Tibial nerve (tissue), 4 donors: Measurements from ENCODE around the gene GAS2.

ENCODE experiments used
- EP300 ChIP-seq, 2 donors: sonication (generic); formaldehyde crosslinking; IDR thresholded peaks; one replicate each; pipeline ENCODE4 v1.6.1; 2017; ENCODE audit warnings: antibody characterized with exemption in 2 of 2, mild to moderate bottlenecking in 1 of 2
- POLR2A ChIP-seq, 2 donors: fragments of 450-650 bp; IDR thresholded peaks; one replicate each; pipeline ENCODE4 v1.6.1; 2017; ENCODE audit warnings: antibody characterized with exemption in 2 of 2, mild to moderate bottlenecking in 2 of 2, moderate library complexity in 2 of 2
- TF ChIP-seq, protein P1 (sequence below), 5 experiments: fragments of 200-600 bp in 3 of 5; fragments of 450-650 bp in 2 of 5; sonication (generic) in 3 of 5; IDR thresholded peaks; one replicate each; pipeline ENCODE4 v1.5.1; 2016 to 2019; ENCODE audit warnings: antibody characterized with exemption in 5 of 5, mild to moderate bottlenecking in 3 of 5, moderate library complexity in 2 of 5

DNA sequence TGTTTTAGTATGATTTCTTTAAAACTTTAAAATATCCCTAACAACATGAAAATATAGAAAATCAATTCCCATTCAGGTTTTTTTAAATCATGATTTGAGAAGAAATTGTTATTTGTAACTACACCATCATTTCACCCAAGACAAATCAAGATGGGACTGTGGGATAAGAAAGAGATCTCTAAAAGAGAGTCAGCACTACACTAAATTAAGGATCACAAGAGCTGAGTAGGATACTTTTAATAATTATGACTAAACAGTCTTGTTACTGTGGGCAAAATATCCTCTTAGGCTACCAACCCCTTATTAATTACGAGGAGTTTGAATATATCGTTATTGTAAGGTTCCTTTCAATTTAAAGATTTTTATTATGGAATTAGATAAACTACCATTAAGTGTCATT, 3.0 kb downstream of the GAS2 start:
- TF ChIP-seq, protein P1, sequence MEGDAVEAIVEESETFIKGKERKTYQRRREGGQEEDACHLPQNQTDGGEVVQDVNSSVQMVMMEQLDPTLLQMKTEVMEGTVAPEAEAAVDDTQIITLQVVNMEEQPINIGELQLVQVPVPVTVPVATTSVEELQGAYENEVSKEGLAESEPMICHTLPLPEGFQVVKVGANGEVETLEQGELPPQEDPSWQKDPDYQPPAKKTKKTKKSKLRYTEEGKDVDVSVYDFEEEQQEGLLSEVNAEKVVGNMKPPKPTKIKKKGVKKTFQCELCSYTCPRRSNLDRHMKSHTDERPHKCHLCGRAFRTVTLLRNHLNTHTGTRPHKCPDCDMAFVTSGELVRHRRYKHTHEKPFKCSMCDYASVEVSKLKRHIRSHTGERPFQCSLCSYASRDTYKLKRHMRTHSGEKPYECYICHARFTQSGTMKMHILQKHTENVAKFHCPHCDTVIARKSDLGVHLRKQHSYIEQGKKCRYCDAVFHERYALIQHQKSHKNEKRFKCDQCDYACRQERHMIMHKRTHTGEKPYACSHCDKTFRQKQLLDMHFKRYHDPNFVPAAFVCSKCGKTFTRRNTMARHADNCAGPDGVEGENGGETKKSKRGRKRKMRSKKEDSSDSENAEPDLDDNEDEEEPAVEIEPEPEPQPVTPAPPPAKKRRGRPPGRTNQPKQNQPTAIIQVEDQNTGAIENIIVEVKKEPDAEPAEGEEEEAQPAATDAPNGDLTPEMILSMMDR (IDR thresholded peaks at IDR 0.05), result no peak
- no peak for TF ChIP-seq POLR2A (IDR thresholded peaks at IDR 0.05)
- TF ChIP-seq EP300 (IDR thresholded peaks at IDR 0.05), result no peak
